Measurements from ENCODE around the gene APIP.
"Not testable (repeated sequence)": the region's sequence is repeated elsewhere in the genome, so short reads cannot be mapped to it uniquely, and the experiment has no call there.

Gene APIP

GRCh38 chr11:34924714-34925113 is 8.5 kb upstream of the APIP start:
- no peak for DNase-seq

GRCh38 chr11:34921156-34921555 is 5.0 kb upstream of the APIP start:
- no peak for DNase-seq

GRCh38 chr11:34916843-34917770 is 928 bp upstream of the APIP start:
- DNase-seq = no peak

GRCh38 chr11:34915136-34916014 is 804 bp downstream of the APIP start:
- no peak for DNase-seq

- DNase-seq = not testable (repeated sequence)
Measured at GRCh38 chr11:34913556-34913955, 2.6 kb downstream of the APIP start.

GRCh38 chr11:34911676-34912075 is 4.5 kb downstream of the APIP start:
- DNase-seq = no peak

- no peak for DNase-seq
Measured at GRCh38 chr11:34910817-34911216, 5.4 kb downstream of the APIP start.

GRCh38 chr11:34909955-34910354 is 6.2 kb downstream of the APIP start:
- DNase-seq = no peak

- DNase-seq = no peak
Measured at GRCh38 chr11:34909415-34909814, 6.8 kb downstream of the APIP start.

- DNase-seq = no peak
Measured at GRCh38 chr11:34907934-34908593, 8.1 kb downstream of the APIP start.

GRCh38 chr11:34905666-34906065 is 10.5 kb downstream of the APIP start:
- no peak for DNase-seq

GRCh38 chr11:34904421-34904955 is 11.7 kb downstream of the APIP start:
- no peak for DNase-seq

GRCh38 chr11:34899633-34900016 is 16.6 kb downstream of the APIP start:
- no peak for DNase-seq

GRCh38 chr11:34898474-34898873 is 17.7 kb downstream of the APIP start:
- no peak for DNase-seq

GRCh38 chr11:34897171-34897870 is 18.9 kb downstream of the APIP start:
- no peak for DNase-seq

GRCh38 chr11:34896191-34896590 is 20.0 kb downstream of the APIP start:
- DNase-seq = not testable (repeated sequence)

- no peak for DNase-seq
Measured at GRCh38 chr11:34893416-34893815, 22.8 kb downstream of the APIP start.

- DNase-seq = no peak
Measured at GRCh38 chr11:34891611-34892010, 24.6 kb downstream of the APIP start.

- DNase-seq = no peak
Measured at GRCh38 chr11:34890812-34891211, 25.4 kb downstream of the APIP start.

- DNase-seq = no peak
Measured at GRCh38 chr11:34890089-34890488, 26.1 kb downstream of the APIP start.

GRCh38 chr11:34887260-34887659 is 28.9 kb downstream of the APIP start:
- DNase-seq = no peak

GRCh38 chr11:34886609-34887008 is 29.6 kb downstream of the APIP start:
- no peak for DNase-seq

Data from activated effector memory CD4-positive, alpha-beta T cell treated with Interleukin-2 at 50 U/mL for 16 hours (primary cell).